Liver (tissue), 3 donors: ENCODE results near the gene PMIS2.

Experiments used
- CTCF ChIP-seq: fragments of 150-350 bp; IDR thresholded peaks from 2 replicates; pipeline ENCODE4 v1.5.1; 2017; ENCODE audit warnings: improper control_type of control experiment, low read depth, low read length; ENCODE audit not compliant: missing input control
- EGR1 ChIP-seq, 2 donors: IDR thresholded peaks; 2 replicates each; pipeline ENCODE4 v1.6.1; 2016 to 2018; ENCODE audit warnings: antibody characterized with exemption in 2 of 2, low read depth in 2 of 2
- FOXA1 ChIP-seq: IDR thresholded peaks from 2 replicates; pipeline ENCODE4 v1.6.1; 2016; ENCODE audit warnings: antibody characterized with exemption
- FOXA2 ChIP-seq: IDR thresholded peaks from 2 replicates; pipeline ENCODE4 v1.6.1; 2016; ENCODE audit warnings: antibody characterized with exemption
- GABPA ChIP-seq, 2 donors: IDR thresholded peaks in 1 of 2; conservative IDR thresholded peaks in 1 of 2; 2 replicates each; pipeline ENCODE4 v1.6.1; 2016; ENCODE audit warnings: antibody characterized with exemption in 2 of 2, mild to moderate bottlenecking in 1 of 2, moderate library complexity in 1 of 2
- JUND ChIP-seq, 2 donors: IDR thresholded peaks; 2 replicates each; pipeline ENCODE4 v1.6.1; 2016; ENCODE audit warnings: antibody characterized with exemption in 2 of 2
- RAD21 ChIP-seq, 2 donors: IDR thresholded peaks; 2 replicates each; pipeline ENCODE4 v1.6.1; 2016; ENCODE audit warnings: antibody characterized with exemption in 2 of 2, mild to moderate bottlenecking in 2 of 2
- SP1 ChIP-seq: IDR thresholded peaks from 2 replicates; pipeline ENCODE4 v1.6.1; 2018; ENCODE audit warnings: antibody characterized with exemption, mild to moderate bottlenecking
- TAF1 ChIP-seq: conservative IDR thresholded peaks from 2 replicates; pipeline ENCODE4 v1.6.1; 2016; ENCODE audit warnings: antibody characterized with exemption, mild to moderate bottlenecking
- YY1 ChIP-seq: IDR thresholded peaks from 2 replicates; pipeline ENCODE4 v1.6.1; 2016; ENCODE audit warnings: antibody characterized with exemption, mild to moderate bottlenecking
- TF ChIP-seq, protein P1 (sequence below): IDR thresholded peaks from 2 replicates; pipeline ENCODE4 v1.6.1; 2016; ENCODE audit warnings: antibody characterized with exemption, mild to moderate bottlenecking
- TF ChIP-seq, protein P2 (sequence below): IDR thresholded peaks from 2 replicates; pipeline ENCODE4 v1.6.1; 2016; ENCODE audit warnings: antibody characterized with exemption
- TF ChIP-seq, protein P3 (sequence below): IDR thresholded peaks from 2 replicates; pipeline ENCODE4 v1.6.1; 2016; ENCODE audit warnings: antibody characterized with exemption
- donor health status: healthy.
- donor health status: healthy.

DNA sequence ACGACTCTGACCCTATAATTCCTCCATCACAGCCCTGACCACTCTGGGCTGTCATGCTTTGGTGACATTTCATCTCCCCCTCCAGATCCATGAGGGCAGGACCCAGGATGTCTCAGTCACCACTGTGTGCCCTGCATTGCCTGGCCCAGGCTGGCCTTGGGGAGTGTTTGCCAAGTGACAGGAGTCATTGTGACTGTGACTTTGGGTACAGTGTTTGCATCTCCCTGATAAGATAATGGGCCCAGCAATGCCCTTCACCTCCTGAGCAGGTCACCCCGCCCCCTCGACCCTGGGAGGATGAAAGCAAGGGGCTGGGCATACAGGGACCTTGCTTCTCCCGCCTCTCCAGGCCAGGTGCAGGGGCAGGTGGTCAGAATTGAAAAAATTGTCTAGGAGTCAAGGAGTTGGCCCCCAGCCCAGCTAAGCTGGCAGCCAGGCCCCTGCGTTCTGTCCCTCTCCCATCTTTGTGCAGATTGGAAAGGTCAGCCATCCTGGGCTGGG is 16.6 kb upstream of the PMIS2 start:
- TF ChIP-seq, protein P1, sequence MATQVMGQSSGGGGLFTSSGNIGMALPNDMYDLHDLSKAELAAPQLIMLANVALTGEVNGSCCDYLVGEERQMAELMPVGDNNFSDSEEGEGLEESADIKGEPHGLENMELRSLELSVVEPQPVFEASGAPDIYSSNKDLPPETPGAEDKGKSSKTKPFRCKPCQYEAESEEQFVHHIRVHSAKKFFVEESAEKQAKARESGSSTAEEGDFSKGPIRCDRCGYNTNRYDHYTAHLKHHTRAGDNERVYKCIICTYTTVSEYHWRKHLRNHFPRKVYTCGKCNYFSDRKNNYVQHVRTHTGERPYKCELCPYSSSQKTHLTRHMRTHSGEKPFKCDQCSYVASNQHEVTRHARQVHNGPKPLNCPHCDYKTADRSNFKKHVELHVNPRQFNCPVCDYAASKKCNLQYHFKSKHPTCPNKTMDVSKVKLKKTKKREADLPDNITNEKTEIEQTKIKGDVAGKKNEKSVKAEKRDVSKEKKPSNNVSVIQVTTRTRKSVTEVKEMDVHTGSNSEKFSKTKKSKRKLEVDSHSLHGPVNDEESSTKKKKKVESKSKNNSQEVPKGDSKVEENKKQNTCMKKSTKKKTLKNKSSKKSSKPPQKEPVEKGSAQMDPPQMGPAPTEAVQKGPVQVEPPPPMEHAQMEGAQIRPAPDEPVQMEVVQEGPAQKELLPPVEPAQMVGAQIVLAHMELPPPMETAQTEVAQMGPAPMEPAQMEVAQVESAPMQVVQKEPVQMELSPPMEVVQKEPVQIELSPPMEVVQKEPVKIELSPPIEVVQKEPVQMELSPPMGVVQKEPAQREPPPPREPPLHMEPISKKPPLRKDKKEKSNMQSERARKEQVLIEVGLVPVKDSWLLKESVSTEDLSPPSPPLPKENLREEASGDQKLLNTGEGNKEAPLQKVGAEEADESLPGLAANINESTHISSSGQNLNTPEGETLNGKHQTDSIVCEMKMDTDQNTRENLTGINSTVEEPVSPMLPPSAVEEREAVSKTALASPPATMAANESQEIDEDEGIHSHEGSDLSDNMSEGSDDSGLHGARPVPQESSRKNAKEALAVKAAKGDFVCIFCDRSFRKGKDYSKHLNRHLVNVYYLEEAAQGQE, result no peak
- TF ChIP-seq CTCF (no peak), RAD21 (IDR thresholded peaks at IDR 0.05) (no peak), GABPA (IDR thresholded peaks at IDR 0.05 in 1 of 2, conservative IDR thresholded peaks at IDR 0.05 in 1 of 2) (no peak), YY1 (no peak), JUND (IDR thresholded peaks at IDR 0.05) (no peak), FOXA2 (no peak), TAF1 (no peak), FOXA1 (no peak), SP1 (no peak), EGR1 (IDR thresholded peaks at IDR 0.05; ENCODE audit: low read depth in 2 of 2) (no peak)
- TF ChIP-seq, protein P2, sequence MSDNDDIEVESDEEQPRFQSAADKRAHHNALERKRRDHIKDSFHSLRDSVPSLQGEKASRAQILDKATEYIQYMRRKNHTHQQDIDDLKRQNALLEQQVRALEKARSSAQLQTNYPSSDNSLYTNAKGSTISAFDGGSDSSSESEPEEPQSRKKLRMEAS, result no peak
- TF ChIP-seq, protein P3, sequence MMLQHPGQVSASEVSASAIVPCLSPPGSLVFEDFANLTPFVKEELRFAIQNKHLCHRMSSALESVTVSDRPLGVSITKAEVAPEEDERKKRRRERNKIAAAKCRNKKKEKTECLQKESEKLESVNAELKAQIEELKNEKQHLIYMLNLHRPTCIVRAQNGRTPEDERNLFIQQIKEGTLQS, result no peak
